Retina (tissue), 1 donor: ENCODE measurements around the gene AADAT.
A peak's percentile ranks its signal among the peaks of the same experiment; 100 is the strongest.

Experiments used
- DNase-seq: peaks from one replicate; pipeline ENCODE4 v3.0.0-alpha.2; 2016

Gene AADAT

DNA sequence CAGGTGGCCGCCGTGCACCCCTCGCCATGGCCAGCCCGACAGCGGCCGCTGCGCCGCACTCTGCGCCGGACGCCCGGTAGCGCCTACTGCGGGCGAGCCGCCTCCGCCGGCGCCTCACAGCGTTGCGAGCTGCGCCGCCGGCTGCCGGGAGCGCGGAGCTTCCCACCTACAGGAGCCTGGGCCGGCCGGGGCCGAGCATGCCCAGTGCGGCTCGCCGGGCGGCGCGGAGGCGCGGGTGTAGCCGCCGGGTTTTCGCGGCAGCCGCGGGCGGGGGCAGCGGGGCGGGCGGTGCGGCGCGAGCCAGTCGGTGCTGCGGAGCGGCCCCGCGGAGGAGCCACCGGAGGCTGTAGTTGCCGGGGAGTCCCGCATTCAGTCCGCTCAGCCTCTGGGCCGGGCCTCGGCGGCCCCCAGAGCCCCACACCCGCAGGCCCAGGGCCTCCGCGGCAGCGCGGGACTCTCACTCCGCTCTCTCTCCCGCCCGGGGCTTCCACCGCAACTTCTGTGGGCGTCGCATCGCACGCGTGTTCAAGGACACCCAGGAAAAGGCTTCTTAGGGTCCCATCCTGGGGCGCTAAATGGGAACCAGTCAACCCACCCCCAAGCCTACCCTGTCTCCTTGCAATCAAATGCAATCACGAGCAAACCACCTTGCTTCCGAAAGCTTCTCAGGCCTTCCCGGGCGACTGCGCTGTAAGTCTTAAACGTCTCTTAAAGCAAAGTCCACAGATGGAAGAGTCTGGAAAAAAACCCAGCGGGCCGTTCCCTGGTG, 63.3 kb downstream of the AADAT start, which contains the start of gene MFAP3L:
MFAP3L (minus strand) TSS at position 143 of the 769 bp plus-strand sequence. CDS start 20,518 bp downstream, outside the sequence.
- DNase-seq, result peak; percentile 90

DNA sequence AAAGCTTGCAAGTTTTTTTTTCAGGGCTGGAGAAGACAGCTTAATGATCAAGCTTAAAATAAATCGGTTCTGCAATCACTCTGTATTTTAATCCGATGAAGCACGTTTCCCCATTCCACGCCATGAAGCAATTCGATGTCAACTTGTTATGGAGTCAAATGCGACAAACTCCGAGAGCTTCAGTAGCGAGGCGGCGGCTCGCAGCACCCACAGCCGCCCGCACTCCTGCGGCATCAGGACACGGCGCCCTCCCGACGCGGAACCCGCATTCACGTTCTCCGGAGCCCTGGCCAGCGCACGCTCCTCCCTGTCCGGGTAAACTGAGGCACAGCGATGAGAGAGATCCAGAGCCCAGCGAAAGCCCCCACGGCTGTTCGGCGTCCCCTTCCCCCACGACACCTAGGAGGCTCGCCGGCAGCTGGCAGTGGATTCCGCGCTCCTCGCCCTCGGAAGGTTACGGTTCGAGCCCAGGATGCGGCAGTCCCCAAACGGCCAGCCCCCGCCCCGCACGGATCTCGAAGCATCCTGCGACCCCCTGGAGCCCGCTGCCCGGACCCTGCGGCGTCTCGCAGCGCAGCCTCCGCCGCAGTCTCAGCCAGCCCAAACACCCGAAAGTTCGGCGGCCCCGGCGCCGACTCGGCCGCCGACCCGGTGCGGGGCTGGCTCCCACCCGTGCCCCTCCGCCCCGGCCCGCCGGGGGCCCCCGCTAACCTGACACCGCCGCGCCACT, 64.1 kb downstream of the AADAT start:
- peak; percentile 72 for DNase-seq

DNA sequence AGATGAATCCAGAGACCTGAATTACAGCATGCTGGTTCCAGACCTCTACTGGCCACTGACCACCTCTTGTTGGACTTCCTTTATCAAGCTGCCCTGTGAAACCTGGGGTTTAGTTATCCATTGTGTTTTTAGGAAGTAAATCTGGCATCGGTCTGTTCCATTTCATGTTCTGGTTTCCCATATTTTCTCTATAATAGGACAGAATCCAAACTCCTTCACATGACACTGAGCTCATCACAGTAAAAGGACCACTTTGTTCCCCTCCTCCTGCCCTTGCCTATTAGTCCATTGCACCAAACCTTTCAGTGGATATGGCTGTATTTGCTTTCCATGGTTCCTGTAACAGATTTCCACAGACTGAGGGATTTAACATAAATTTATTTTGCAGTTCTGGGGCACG, 67.5 kb downstream of the AADAT start:
- no peak for DNase-seq

DNA sequence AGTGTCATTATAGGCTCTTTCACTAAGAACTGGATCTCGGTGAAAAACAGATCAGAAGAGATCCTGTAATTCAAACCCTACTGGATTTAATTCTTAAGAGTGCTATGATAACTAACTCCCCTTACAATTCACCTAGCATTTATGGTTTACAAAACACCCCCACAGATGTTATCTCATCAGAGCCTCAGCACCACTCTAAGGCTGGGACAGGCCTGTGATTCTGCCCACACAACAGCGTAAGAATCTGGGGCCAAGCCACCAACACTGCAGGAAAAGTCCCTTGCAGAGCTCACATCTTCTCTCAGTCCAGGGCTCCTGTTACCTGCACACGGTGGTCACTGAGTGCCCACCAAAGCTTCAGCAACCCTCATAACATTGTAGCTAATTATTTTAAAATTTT, 72.5 kb downstream of the AADAT start:
- DNase-seq, result no peak

DNA sequence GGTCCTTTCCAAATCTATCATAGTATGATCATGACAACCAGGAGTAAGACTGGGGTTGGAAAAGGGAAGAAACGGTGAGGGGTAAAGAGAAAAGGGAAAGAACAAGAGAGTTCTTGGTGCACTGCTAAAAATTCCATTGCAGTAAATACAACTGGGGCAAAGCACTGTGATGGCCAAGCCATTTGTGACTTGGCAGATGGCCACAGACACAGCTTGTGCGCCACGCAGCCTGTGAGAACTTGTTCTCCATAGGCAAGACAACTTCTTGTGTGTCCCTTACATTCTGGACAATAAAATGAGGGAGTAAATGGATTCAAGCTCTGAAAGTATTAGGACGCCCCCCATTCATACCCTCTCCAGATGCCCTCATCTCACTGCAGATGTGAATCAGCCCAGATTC, 74.5 kb downstream of the AADAT start:
- DNase-seq, result no peak

DNA sequence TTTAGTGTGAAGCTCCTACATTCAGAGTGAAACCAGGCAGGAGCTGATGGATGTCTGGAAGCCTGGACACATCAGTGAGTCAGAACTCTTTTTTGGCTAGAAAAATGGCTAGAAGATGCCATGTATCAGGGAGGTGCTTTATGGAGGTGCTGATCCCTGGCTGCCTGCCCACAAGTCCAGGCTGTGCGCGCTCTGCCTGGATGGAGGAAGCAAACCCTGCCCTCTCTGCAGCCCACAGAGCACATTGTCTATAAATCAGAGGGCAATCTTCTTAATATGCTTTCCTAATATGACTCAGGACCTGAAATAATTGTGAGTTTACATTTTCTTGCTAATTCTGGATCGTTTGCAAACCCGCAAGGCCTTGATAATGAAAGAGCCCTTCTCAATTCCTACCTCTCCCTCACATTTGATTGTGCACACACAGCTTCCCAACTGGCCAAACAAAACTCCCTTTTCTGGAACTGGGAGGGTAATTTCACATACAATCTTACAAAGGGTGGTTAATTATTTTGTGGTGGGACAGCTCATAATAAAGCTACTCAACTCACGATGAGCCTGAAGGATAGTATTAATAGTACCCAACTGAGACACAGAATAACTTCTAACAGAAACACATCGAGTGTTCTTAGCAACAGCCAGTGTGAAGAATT, 75.3 kb downstream of the AADAT start:
- DNase-seq, result no peak

DNA sequence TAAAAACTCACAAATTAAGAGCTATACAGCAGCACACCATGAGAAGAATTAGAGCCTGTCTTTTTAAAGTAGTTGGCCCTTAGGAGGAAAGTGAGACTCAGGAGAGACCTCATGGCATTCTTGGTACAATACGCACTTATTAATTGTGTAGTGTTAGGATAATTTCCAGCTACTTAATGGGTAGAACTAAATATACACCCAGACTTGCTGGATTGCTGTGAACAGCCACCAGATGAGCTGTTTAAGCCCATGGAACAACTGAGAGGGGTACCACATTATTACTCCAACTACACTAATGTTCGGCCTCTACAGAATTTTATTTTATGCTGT, 77.2 kb downstream of the AADAT start:
- DNase-seq, result no peak

DNA sequence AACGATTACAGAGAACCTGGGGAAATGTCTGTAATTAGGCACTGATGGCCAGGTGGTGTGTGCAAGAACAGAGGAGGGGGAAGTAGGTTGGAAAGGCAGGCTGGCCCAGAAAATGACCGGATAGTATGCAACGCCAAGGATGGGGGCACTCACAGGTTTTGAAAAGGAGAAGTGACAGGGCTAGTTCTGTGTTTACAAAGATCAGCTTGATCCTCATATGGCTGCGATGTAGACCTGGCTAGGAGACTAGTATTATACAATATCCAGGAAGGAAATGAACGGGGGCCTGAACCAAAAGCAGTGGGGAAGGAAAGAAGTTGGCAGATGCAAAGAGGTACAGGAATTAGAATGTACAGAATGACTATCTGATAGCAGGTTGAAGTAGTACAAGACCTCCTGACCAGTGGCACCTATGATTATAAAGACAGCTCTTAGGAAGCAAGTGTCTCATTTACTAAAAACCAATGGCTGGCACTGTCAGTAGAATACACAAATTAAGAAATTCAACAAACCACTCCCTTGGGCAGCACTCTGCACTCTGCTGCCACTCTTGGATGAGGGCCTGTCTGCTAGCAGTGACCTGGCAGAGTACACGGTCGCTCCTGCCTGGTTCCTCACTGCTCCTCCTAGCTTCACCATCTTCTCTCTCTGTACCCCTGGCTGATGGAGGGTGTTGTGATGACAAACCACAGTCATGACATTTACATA, 77.7 kb downstream of the AADAT start:
- DNase-seq, result no peak
